IPS-18c (cell line): ENCODE measurements around the gene ALDH3A1.
"Not testable (repeated sequence)": the region's sequence is repeated elsewhere in the genome, so short reads cannot be mapped to it uniquely, and the experiment has no call there.

Experiments
- H3K4me3 ChIP-seq: 2 replicates; pipeline ENCODE4 v1.7.0; 2013; ENCODE audit warnings: low read depth, mild to moderate bottlenecking, low read length, moderate library complexity; ENCODE audit not compliant: insufficient read depth
- H3K9me3 ChIP-seq: one replicate; pipeline ENCODE4 v1.6.1; 2013; ENCODE audit warnings: mild to moderate bottlenecking, low read length, moderate library complexity; ENCODE audit not compliant: control insufficient read depth, insufficient read depth

Gene ALDH3A1

GRCh38 chr17:19763991-19764390, 15.9 kb upstream of the ALDH3A1 start:
- not testable (repeated sequence) for H3K9me3 ChIP-seq

GRCh38 chr17:19763416-19763815, 15.3 kb upstream of the ALDH3A1 start:
- Histone ChIP-seq H3K4me3 (no peak overlapping the region), H3K9me3 (no peaks in the 10 kb centered on the region)

More at GRCh38 chr17:19763991-19764390, 15.9 kb upstream of the ALDH3A1 start:
- H3K4me3 ChIP-seq: not testable (repeated sequence)

- H3K4me3 ChIP-seq: no peak overlapping the region
Measured at GRCh38 chr17:19762515-19762961, 14.4 kb upstream of the ALDH3A1 start.

GRCh38 chr17:19760746-19761145, 12.6 kb upstream of the ALDH3A1 start:
- H3K9me3 ChIP-seq: no peaks in the 10 kb centered on the region
- H3K4me3 ChIP-seq: no peak overlapping the region

More at GRCh38 chr17:19762515-19762961, 14.4 kb upstream of the ALDH3A1 start:
- H3K9me3 ChIP-seq: no peaks in the 10 kb centered on the region

- Histone ChIP-seq H3K4me3 (no peak overlapping the region), H3K9me3 (no peaks in the 10 kb centered on the region)
Measured at GRCh38 chr17:19759568-19760549, 11.8 kb upstream of the ALDH3A1 start.

GRCh38 chr17:19757536-19758180, 9.6 kb upstream of the ALDH3A1 start:
- H3K4me3 ChIP-seq: no peak overlapping the region
- no peaks in the 10 kb centered on the region for H3K9me3 ChIP-seq

GRCh38 chr17:19756546-19756945, 8.4 kb upstream of the ALDH3A1 start:
- Histone ChIP-seq H3K4me3 (no peak overlapping the region), H3K9me3 (no peaks in the 10 kb centered on the region)

- Histone ChIP-seq H3K4me3 (no peak overlapping the region), H3K9me3 (no peaks in the 10 kb centered on the region)
Measured at GRCh38 chr17:19755821-19756510, 7.9 kb upstream of the ALDH3A1 start.

GRCh38 chr17:19755392-19755791, 7.3 kb upstream of the ALDH3A1 start:
- no peak overlapping the region for H3K4me3 ChIP-seq
- no peaks in the 10 kb centered on the region for H3K9me3 ChIP-seq

- no peaks in the 10 kb centered on the region for H3K9me3 ChIP-seq
- no peak overlapping the region for H3K4me3 ChIP-seq
Measured at GRCh38 chr17:19753661-19754463, 5.8 kb upstream of the ALDH3A1 start.

- H3K4me3 ChIP-seq: no peak overlapping the region
Measured at GRCh38 chr17:19753051-19753509, 5.0 kb upstream of the ALDH3A1 start.

GRCh38 chr17:19752216-19753050, 4.3 kb upstream of the ALDH3A1 start:
- H3K4me3 ChIP-seq: no peak overlapping the region
- H3K9me3 ChIP-seq: no peaks in the 10 kb centered on the region

More at GRCh38 chr17:19753051-19753509, 5.0 kb upstream of the ALDH3A1 start:
- no peaks in the 10 kb centered on the region for H3K9me3 ChIP-seq

GRCh38 chr17:19750835-19751234, 2.7 kb upstream of the ALDH3A1 start:
- no peaks in the 10 kb centered on the region for H3K9me3 ChIP-seq
- no peak overlapping the region for H3K4me3 ChIP-seq

- Histone ChIP-seq H3K9me3 (no peaks in the 10 kb centered on the region), H3K4me3 (no peak overlapping the region)
Measured at GRCh38 chr17:19750020-19750572, 2.0 kb upstream of the ALDH3A1 start.

GRCh38 chr17:19748807-19749193, 702 bp upstream of the ALDH3A1 start:
- Histone ChIP-seq H3K4me3 (no peak overlapping the region), H3K9me3 (no peaks in the 10 kb centered on the region)
